Mesendoderm (in vitro differentiated cells): ENCODE measurements around the gene RPS16. TPM values are rescaled to one million over a fixed set of nuclear protein-coding genes. Genes with fewer than 3 reads are reported as not detected.

ENCODE experiments used
- DNase-seq: peaks from one replicate; pipeline ENCODE4 v3.0.0; 2013
- H2AK5ac ChIP-seq: 2 replicates; pipeline ENCODE4 v1.6.1; 2013; ENCODE audit warnings: low read length, inconsistent platforms
- H2BK120ac ChIP-seq: 2 replicates; pipeline ENCODE4 v1.6.1; 2013; ENCODE audit warnings: low read depth, mild to moderate bottlenecking, low read length, moderate library complexity, mixed read lengths
- H2BK15ac ChIP-seq: replicated peaks from 2 replicates; pipeline ENCODE4 v1.6.1; 2013; ENCODE audit warnings: low read depth, mild to moderate bottlenecking, moderate library complexity
- H2BK5ac ChIP-seq: 2 replicates; pipeline ENCODE4 v1.6.1; 2013; ENCODE audit warnings: low read length, inconsistent platforms
- H3K18ac ChIP-seq: 2 replicates; pipeline ENCODE4 v1.6.1; 2013; ENCODE audit warnings: mild to moderate bottlenecking, low read length, mixed read lengths
- H3K23ac ChIP-seq: one replicate; pipeline ENCODE4 v1.6.1; 2013; ENCODE audit warnings: low read length
- H3K27ac ChIP-seq: 2 replicates; pipeline ENCODE4 v1.5.1; 2013; ENCODE audit warnings: low read depth, mild to moderate bottlenecking, inconsistent platforms, low read length, moderate library complexity
- H3K27me3 ChIP-seq: 2 replicates; pipeline ENCODE4 v1.6.1; 2013; ENCODE audit warnings: low read length, control low read depth, mild to moderate bottlenecking, inconsistent platforms; ENCODE audit not compliant: insufficient read depth, poor library complexity
- H3K36me3 ChIP-seq: 2 replicates; pipeline ENCODE4 v1.6.1; 2013; ENCODE audit warnings: low read length, inconsistent platforms; ENCODE audit not compliant: control insufficient read depth, insufficient read depth
- H3K4ac ChIP-seq: one replicate; pipeline ENCODE4 v1.6.1; 2013; ENCODE audit warnings: low read depth, mild to moderate bottlenecking, low read length, moderate library complexity
- H3K4me1 ChIP-seq: 2 replicates; pipeline ENCODE4 v1.6.1; 2013; ENCODE audit warnings: low read depth, low read length, inconsistent platforms; ENCODE audit not compliant: control insufficient read depth
- H3K4me2 ChIP-seq: 2 replicates; pipeline ENCODE4 v1.6.1; 2013; ENCODE audit warnings: low read length
- H3K4me3 ChIP-seq: 2 replicates; pipeline ENCODE4 v1.5.1; 2013; ENCODE audit warnings: mild to moderate bottlenecking, low read length
- H3K56ac ChIP-seq: one replicate; pipeline ENCODE4 v1.6.1; 2013; ENCODE audit warnings: low read length
- H3K79me1 ChIP-seq: 2 replicates; pipeline ENCODE4 v1.6.1; 2013; ENCODE audit warnings: low read length, inconsistent platforms
- H3K79me2 ChIP-seq: 2 replicates; pipeline ENCODE4 v1.6.1; 2013; ENCODE audit warnings: mild to moderate bottlenecking, low read length; ENCODE audit not compliant: control insufficient read depth, insufficient read depth
- H3K9ac ChIP-seq: 2 replicates; pipeline ENCODE4 v1.6.1; 2013; ENCODE audit warnings: low read length, inconsistent platforms
- H4K5ac ChIP-seq: one replicate; pipeline ENCODE4 v1.6.1; 2013; ENCODE audit warnings: low read length
- H4K8ac ChIP-seq: one replicate; pipeline ENCODE4 v1.6.1; 2013; ENCODE audit warnings: low read depth, mild to moderate bottlenecking, control low read depth, low read length, moderate library complexity
- WGBS: extraction: QIAGEN DNeasy Blood & Tissue Kit; methylation state at CpG from one replicate; pipeline ENCODE4 v1.1.7; 2013; ENCODE audit warnings: low lambda C conversion rate, missing lambda C conversion rate; ENCODE audit not compliant: insufficient coverage; ENCODE audit errors: extremely low coverage; 5-methylcytosine and 5-hydroxymethylcytosine counted together
- small RNA-seq: library from polyadenylated mRNA; stranded (forward); fragments of <200 nt; extraction: miRNeasy Mini kit (QIAGEN cat#:217004); gene quantifications from one replicate; pipeline ENCODE3, GENCODE V24; 2013; ENCODE audit not compliant: insufficient read depth

RPS16 gene

DNA sequence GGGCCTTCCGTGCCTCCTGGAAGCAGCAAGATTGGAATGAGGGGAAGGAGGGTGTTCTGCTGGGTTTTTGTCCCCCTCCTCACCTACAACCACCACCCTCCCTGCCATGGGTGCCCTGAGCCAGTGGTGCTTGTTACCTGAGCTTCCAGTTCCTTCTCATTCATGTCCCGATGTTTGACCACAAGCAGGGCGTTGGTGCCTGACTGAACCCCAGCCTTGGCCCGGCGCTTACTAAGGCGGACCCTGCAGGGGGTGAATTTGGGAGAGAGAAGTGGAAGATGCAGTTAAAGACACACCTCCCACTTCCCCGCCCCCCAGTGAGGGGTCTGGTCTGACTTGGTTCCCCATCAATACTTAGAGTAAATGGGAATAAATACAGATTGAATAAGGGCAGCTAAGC lies 49.2 kb downstream of the RPS16 start:
- Histone ChIP-seq H3K4ac (no peak overlapping the region), H4K8ac (no peak overlapping the region), H3K18ac (no peak overlapping the region), H3K27me3 (no peaks in the 10 kb centered on the region), H3K56ac (no peak overlapping the region), H3K9ac (no peak overlapping the region), H2AK5ac (no peak overlapping the region), H3K27ac (no peak overlapping the region), H3K4me3 (no peak overlapping the region), H3K23ac (no peak overlapping the region), H3K79me1 (peaks cover 5% of the 10 kb centered on the region), H2BK120ac (no peak overlapping the region), H2BK5ac (no peak overlapping the region), H3K4me2 (no peak overlapping the region), H2BK15ac (no peak overlapping the region), H3K79me2 (peaks cover 4% of the 10 kb centered on the region), H3K4me1 (no peaks in the 10 kb centered on the region), H4K5ac (no peak overlapping the region), H3K36me3 (peaks cover 6% of the 10 kb centered on the region)
- WGBS, result no CpG with 5 or more reads among the region's 7 CpGs
- no peak for DNase-seq

DNA sequence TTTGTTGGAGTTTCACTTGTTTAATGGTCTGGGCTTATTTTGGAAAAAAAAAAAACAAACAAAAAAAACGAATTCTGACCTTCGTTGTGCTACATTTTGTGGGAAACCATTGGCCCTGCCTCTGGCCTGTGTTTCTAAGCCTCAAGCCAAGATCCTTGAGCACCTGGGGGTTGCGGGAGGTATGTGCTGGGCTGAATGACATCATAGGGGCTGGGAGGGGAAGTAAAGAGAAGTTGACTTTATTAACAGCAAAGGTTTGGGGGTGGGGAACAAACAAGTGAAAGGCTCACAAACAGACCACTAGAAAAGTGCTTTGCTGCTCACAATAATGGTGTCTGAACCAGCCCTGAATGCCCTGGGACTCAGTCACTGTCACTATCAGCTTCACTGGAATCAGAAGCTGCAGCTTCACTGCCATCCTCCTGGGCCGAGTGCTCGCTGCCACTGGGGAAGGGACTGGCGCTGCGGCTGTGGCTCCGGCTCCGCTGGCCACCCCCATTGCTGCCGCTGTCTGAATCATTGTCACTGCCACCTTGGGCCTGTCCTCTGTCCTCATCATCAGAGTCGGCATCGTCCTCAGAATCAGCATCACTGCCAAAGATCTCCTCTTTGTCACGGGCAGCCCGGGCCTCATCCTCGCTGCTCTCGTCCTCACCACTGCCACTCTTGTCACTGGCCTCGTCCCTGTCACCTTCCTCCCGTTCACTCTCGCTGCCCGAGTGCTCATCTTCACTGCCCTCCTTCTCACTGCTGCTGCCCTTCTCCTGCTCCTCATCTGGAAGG lies 49.9 kb downstream of the RPS16 start:
- Histone ChIP-seq H2AK5ac (no peak overlapping the region), H3K27ac (no peak overlapping the region), H2BK5ac (no peak overlapping the region), H3K79me1 (peaks cover 5% of the 10 kb centered on the region), H3K4me3 (no peak overlapping the region), H3K4me1 (no peaks in the 10 kb centered on the region), H3K27me3 (no peaks in the 10 kb centered on the region), H3K4me2 (no peak overlapping the region), H3K36me3 (peaks cover 11% of the 10 kb centered on the region), H4K8ac (no peak overlapping the region), H4K5ac (no peak overlapping the region), H3K79me2 (peaks cover 4% of the 10 kb centered on the region), H3K23ac (no peak overlapping the region), H2BK120ac (no peak overlapping the region), H3K18ac (no peak overlapping the region), H2BK15ac (no peak overlapping the region), H3K56ac (no peak overlapping the region), H3K4ac (no peak overlapping the region), H3K9ac (no peak overlapping the region)
- DNase-seq, result peak; percentile 50
- no CpG with 5 or more reads among the region's 20 CpGs for WGBS

GRCh38 chr19:39384839-39385568 lies 50.7 kb downstream of the RPS16 start:
- no peak overlapping the region for H3K4me2 ChIP-seq
- no peak overlapping the region for H4K8ac ChIP-seq
- no peak overlapping the region for H2BK5ac ChIP-seq
- no peak overlapping the region for H3K9ac ChIP-seq
- H3K23ac ChIP-seq, result no peak overlapping the region
- H3K36me3 ChIP-seq, result peaks cover 11% of the 10 kb centered on the region
- no peaks in the 10 kb centered on the region for H3K27me3 ChIP-seq
- no peak overlapping the region for H3K4ac ChIP-seq
- peak; percentile 23 for DNase-seq
- H3K27ac ChIP-seq, result no peak overlapping the region
- no peaks in the 10 kb centered on the region for H3K4me1 ChIP-seq
- H2AK5ac ChIP-seq, result no peak overlapping the region
- H4K5ac ChIP-seq, result no peak overlapping the region
- peaks cover 3% of the 10 kb centered on the region for H3K79me2 ChIP-seq
- peaks cover 3% of the 10 kb centered on the region for H3K79me1 ChIP-seq
- H3K4me3 ChIP-seq, result no peak overlapping the region
- H3K18ac ChIP-seq, result no peak overlapping the region
- H3K56ac ChIP-seq, result no peak overlapping the region
- no peak overlapping the region for H2BK120ac ChIP-seq
- no CpG with 5 or more reads among the region's 9 CpGs for WGBS
- no peak overlapping the region for H2BK15ac ChIP-seq

Small RNA genes lying within 50 kb of the gene (small RNA-seq; reads per million reads assigned to genes)
- gene MIR4530, result not detected
